Measurements from ENCODE around the gene SLC6A17.

The SLC6A17 gene

GRCh38 chr1:110185181-110185580 lies 34.9 kb downstream of the SLC6A17 start:
- H3K27ac ChIP-seq, result no peak overlapping the region
- TF ChIP-seq ZFX (IDR thresholded peaks at IDR 0.05; ENCODE audit: borderline replicate concordance), result no peak
- no peak for TF ChIP-seq CTCF (IDR thresholded peaks at IDR 0.05)

GRCh38 chr1:110186558-110186957 lies 36.3 kb downstream of the SLC6A17 start:
- TF ChIP-seq ZFX (IDR thresholded peaks at IDR 0.05; ENCODE audit: borderline replicate concordance) (no peak), CTCF (IDR thresholded peaks at IDR 0.05) (no peak)
- no peak overlapping the region for H3K27ac ChIP-seq

GRCh38 chr1:110187139-110187890 lies 37.0 kb downstream of the SLC6A17 start:
- TF ChIP-seq CTCF (IDR thresholded peaks at IDR 0.05) (no peak), ZFX (IDR thresholded peaks at IDR 0.05; ENCODE audit: borderline replicate concordance) (no peak)
- H3K27ac ChIP-seq, result no peak overlapping the region

GRCh38 chr1:110188035-110188618 lies 37.8 kb downstream of the SLC6A17 start:
- H3K27ac ChIP-seq, result no peak overlapping the region
- TF ChIP-seq CTCF (IDR thresholded peaks at IDR 0.05) (no peak), ZFX (IDR thresholded peaks at IDR 0.05; ENCODE audit: borderline replicate concordance) (no peak)

- TF ChIP-seq ZFX (IDR thresholded peaks at IDR 0.05; ENCODE audit: borderline replicate concordance) (no peak), CTCF (IDR thresholded peaks at IDR 0.05) (no peak)
- H3K27ac ChIP-seq, result no peak overlapping the region
Measured at GRCh38 chr1:110189181-110189580, 38.9 kb downstream of the SLC6A17 start.

GRCh38 chr1:110190282-110190929 lies 40.1 kb downstream of the SLC6A17 start:
- TF ChIP-seq ZFX (IDR thresholded peaks at IDR 0.05; ENCODE audit: borderline replicate concordance) (no peak), CTCF (IDR thresholded peaks at IDR 0.05) (no peak)
- no peak overlapping the region for H3K27ac ChIP-seq

GRCh38 chr1:110192541-110192940 lies 42.2 kb downstream of the SLC6A17 start:
- H3K27ac ChIP-seq, result no peak overlapping the region
- no peak for TF ChIP-seq CTCF (IDR thresholded peaks at IDR 0.05)
- no peak for TF ChIP-seq ZFX (IDR thresholded peaks at IDR 0.05; ENCODE audit: borderline replicate concordance)

Measured in 22Rv1 (cell line).